ENCODE results near the gene SLC22A17. TPM values are rescaled to one million over a fixed set of nuclear protein-coding genes. Genes with fewer than 3 reads are reported as not detected.

The SLC22A17 gene
- total RNA-seq, 2 experiments from 2014 or later = not detected

GRCh38 chr14:23378612-23379220, 26.0 kb upstream of the SLC22A17 start:
- H3K9me3 ChIP-seq (ENCODE audit: low read length) = no peaks in the 10 kb centered on the region
- POLR2A ChIA-PET = no interaction called here
- no peaks in the 10 kb centered on the region for H3K79me2 ChIP-seq (ENCODE audit: insufficient read depth, low read depth, low read length)
- H3K27ac ChIP-seq (ENCODE audit: low read depth, low read length, poor library complexity, severe bottlenecking) = no peak overlapping the region
- no peaks in the 10 kb centered on the region for H3K4me1 ChIP-seq (ENCODE audit: insufficient read depth, low read length, poor library complexity, severe bottlenecking)
- BruUV-seq (replicated peaks) = no TSS peak
- no peak for DNase-seq (ENCODE audit: low spot score)
- no peaks in the 10 kb centered on the region for H3K36me3 ChIP-seq (ENCODE audit: insufficient read depth, low read length)
- H3K4me2 ChIP-seq (ENCODE audit: low read length) = no peak overlapping the region
- CTCF ChIA-PET (ENCODE audit: unreplicated experiment) = no interaction called here
- H4K20me1 ChIP-seq (ENCODE audit: insufficient read depth, low read length) = no peaks in the 10 kb centered on the region
- H3K4me3 ChIP-seq (ENCODE audit: low read depth, low read length, poor library complexity, severe bottlenecking) = no peak overlapping the region
- intact Hi-C loops (cut with micrococcal nuclease; ENCODE audit: unreplicated experiment) = no loop called here
- H2AFZ ChIP-seq (ENCODE audit: low read length) = no peak overlapping the region
- no peak for TF ChIP-seq EZH2phosphoT487 (IDR thresholded peaks at IDR 0.05; ENCODE audit: borderline replicate concordance, low read depth, low read length)
- TF ChIP-seq, protein P1, sequence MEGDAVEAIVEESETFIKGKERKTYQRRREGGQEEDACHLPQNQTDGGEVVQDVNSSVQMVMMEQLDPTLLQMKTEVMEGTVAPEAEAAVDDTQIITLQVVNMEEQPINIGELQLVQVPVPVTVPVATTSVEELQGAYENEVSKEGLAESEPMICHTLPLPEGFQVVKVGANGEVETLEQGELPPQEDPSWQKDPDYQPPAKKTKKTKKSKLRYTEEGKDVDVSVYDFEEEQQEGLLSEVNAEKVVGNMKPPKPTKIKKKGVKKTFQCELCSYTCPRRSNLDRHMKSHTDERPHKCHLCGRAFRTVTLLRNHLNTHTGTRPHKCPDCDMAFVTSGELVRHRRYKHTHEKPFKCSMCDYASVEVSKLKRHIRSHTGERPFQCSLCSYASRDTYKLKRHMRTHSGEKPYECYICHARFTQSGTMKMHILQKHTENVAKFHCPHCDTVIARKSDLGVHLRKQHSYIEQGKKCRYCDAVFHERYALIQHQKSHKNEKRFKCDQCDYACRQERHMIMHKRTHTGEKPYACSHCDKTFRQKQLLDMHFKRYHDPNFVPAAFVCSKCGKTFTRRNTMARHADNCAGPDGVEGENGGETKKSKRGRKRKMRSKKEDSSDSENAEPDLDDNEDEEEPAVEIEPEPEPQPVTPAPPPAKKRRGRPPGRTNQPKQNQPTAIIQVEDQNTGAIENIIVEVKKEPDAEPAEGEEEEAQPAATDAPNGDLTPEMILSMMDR (conservative IDR thresholded peaks at IDR 0.05; ENCODE audit: low read length) = no peak
- H3K9me2 ChIP-seq (ENCODE audit: insufficient read depth, low read length) = no peaks in the 10 kb centered on the region

GRCh38 chr14:23377573-23378563, 25.2 kb upstream of the SLC22A17 start:
- H3K4me2 ChIP-seq (ENCODE audit: low read length) = no peak overlapping the region
- POLR2A ChIA-PET = interaction anchor here (0.6 kb wide), 1 partner anchor 1593 kb away, joined by 3 read pairs; no protein-coding TSS in a partner anchor
- TF ChIP-seq EZH2phosphoT487 (IDR thresholded peaks at IDR 0.05; ENCODE audit: borderline replicate concordance, low read depth, low read length) = no peak
- TF ChIP-seq, protein P1 (conservative IDR thresholded peaks at IDR 0.05; ENCODE audit: low read length) = no peak
- CTCF ChIA-PET (ENCODE audit: unreplicated experiment) = no interaction called here
- H3K4me1 ChIP-seq (ENCODE audit: insufficient read depth, low read length, poor library complexity, severe bottlenecking) = no peaks in the 10 kb centered on the region
- no peaks in the 10 kb centered on the region for H3K9me3 ChIP-seq (ENCODE audit: low read length)
- H4K20me1 ChIP-seq (ENCODE audit: insufficient read depth, low read length) = no peaks in the 10 kb centered on the region
- no peak overlapping the region for H2AFZ ChIP-seq (ENCODE audit: low read length)
- H3K36me3 ChIP-seq (ENCODE audit: insufficient read depth, low read length) = no peaks in the 10 kb centered on the region
- no peaks in the 10 kb centered on the region for H3K79me2 ChIP-seq (ENCODE audit: insufficient read depth, low read depth, low read length)
- H3K9me2 ChIP-seq (ENCODE audit: insufficient read depth, low read length) = no peaks in the 10 kb centered on the region
- intact Hi-C loops (cut with micrococcal nuclease; ENCODE audit: unreplicated experiment) = no loop called here
- no TSS peak for BruUV-seq (replicated peaks)
- no peak overlapping the region for H3K27ac ChIP-seq (ENCODE audit: low read depth, low read length, poor library complexity, severe bottlenecking)
- no peak overlapping the region for H3K4me3 ChIP-seq (ENCODE audit: low read depth, low read length, poor library complexity, severe bottlenecking)
- DNase-seq (ENCODE audit: low spot score) = no peak

All from OCI-LY7 (cell line).